Ovary (tissue), 9 donors: ENCODE results near the gene CLDN4. TPM values are rescaled to one million over a fixed set of nuclear protein-coding genes. Genes with fewer than 3 reads are reported as not detected.
"Not testable (repeated sequence)": the region's sequence is repeated elsewhere in the genome, so short reads cannot be mapped to it uniquely, and the experiment has no call there.

ENCODE experiments used
- DNase-seq, 5 donors: peaks; one replicate each; pipeline ENCODE4 v3.0.0-alpha.2; 2019 to 2020
- H3K27ac ChIP-seq, 2 donors: fragments of 200-600 bp; one replicate each; pipeline versions ENCODE4 v1.5.1 to v1.8.0; 2019 to 2022
- H3K27me3 ChIP-seq: fragments of 200-600 bp; one replicate; pipeline ENCODE4 v1.8.0; 2022
- H3K36me3 ChIP-seq: fragments of 200-600 bp; sonication (generic); one replicate; pipeline ENCODE4 v1.5.1; 2019
- H3K4me1 ChIP-seq: one replicate; pipeline ENCODE4 v1.8.1; 2013; ENCODE audit warnings: mild to moderate bottlenecking, moderate library complexity; ENCODE audit not compliant: insufficient read depth
- H3K4me3 ChIP-seq: fragments of 200-600 bp; sonication (generic); one replicate; pipeline ENCODE4 v1.5.1; 2017
- H3K9me3 ChIP-seq, 2 donors: fragments of 200-600 bp in 1 of 2; sonication (generic) in 1 of 2; one replicate each; pipeline versions ENCODE4 v1.5.1 to v1.8.1; 2013 to 2019; ENCODE audit warnings: mild to moderate bottlenecking in 1 of 2, moderate library complexity in 1 of 2
- CTCF ChIP-seq, 3 donors: fragments of 450-650 bp in 2 of 3; fragments of 200-600 bp in 1 of 3; IDR thresholded peaks; one replicate each; pipeline versions ENCODE4 v1.5.1 to v1.8.0; 2016 to 2022; ENCODE audit warnings: antibody characterized with exemption in 3 of 3, mild to moderate bottlenecking in 1 of 3
- EP300 ChIP-seq: sonication (generic); formaldehyde crosslinking; IDR thresholded peaks from one replicate; pipeline ENCODE4 v1.6.1; 2017; ENCODE audit warnings: antibody characterized with exemption
- POLR2A ChIP-seq: fragments of 450-650 bp; IDR thresholded peaks from one replicate; pipeline ENCODE4 v1.6.1; 2017; ENCODE audit warnings: antibody characterized with exemption, mild to moderate bottlenecking, moderate library complexity
- WGBS, 3 donors: extraction: QIAGEN DNeasy Blood & Tissue Kit in 1 of 3; methylation state at CpG; one replicate each; pipeline versions ENCODE4 v1.1.5 to v1.1.7; 2013 to 2017; 5-methylcytosine and 5-hydroxymethylcytosine counted together
- intact Hi-C, 4 donors: fragments of 100-400 bp; cut with DNase I; formaldehyde crosslinking; loops; one replicate each; pipeline versions ENCODE4 v1.11.0 to v1.15.1; 2022 to 2023
- polyA plus RNA-seq, 2 donors: library from polyadenylated mRNA; stranded (reverse); fragments of 200-250 nt in 1 of 2; fragments of 350-450 nt in 1 of 2; fragmentation: Illumina TruSeq in 1 of 2; extraction: RNeasy Lipid Tissue Mini Kit (QIAGEN cat#74804) in 1 of 2; gene quantifications; one replicate each; pipeline ENCODE4 v1.2.3, GENCODE V29; 2013 to 2014
- total RNA-seq, 7 donors: library from RNA; depleted of rRNA in 2 of 7; stranded (reverse); fragments of >200 nt in 2 of 7; fragmentation: NEBNext Ultra II Directional in 3 of 7; extraction: Animal tissue kit (Norgen Biotek cat#: 25700) in 3 of 7; gene quantifications; one replicate each; pipeline versions ENCODE4 v1.1.0 to v1.2.4, GENCODE V29; 2016 to 2023
- donor health status: DM: no; HTN: no; CAD: no; lungs with moderate emphysema.
- donor health status: DM: no; HTN: no; CAD: no.
- donor health status: Bipolar disorder and iron deficiency.
- donor health status: DM: yes; HTN: yes; CAD: no.
- donor health status: DM: no; HTN: no; CAD: no.
- donor health status: DM: yes; HTN: yes; CAD: no.

CLDN4 gene
- total and polyA plus RNA-seq, 9 donors: 0.27 to 240 (median 6.6) TPM; not detected in 1

GRCh38 chr7:73817121-73817520, 13.7 kb upstream of the CLDN4 start:
- H3K27me3 ChIP-seq: no peaks in the 10 kb centered on the region
- H3K4me1 ChIP-seq: no peaks in the 10 kb centered on the region
- no peaks in the 10 kb centered on the region for H3K36me3 ChIP-seq
- 86 to 90% (median 89%) methylated on average over 6 of the region's 6 CpGs for WGBS, 3 donors
- no peak for DNase-seq
- intact Hi-C loops: no loop called here
- no peak overlapping the region for H3K27ac ChIP-seq
- no peak for TF ChIP-seq POLR2A
- TF ChIP-seq CTCF (IDR thresholded peaks at IDR 0.05): no peak
- TF ChIP-seq EP300: no peak
- H3K9me3 ChIP-seq: peaks cover 0 to 4% of the 10 kb centered on the region in 2 donors
- H3K4me3 ChIP-seq: no peak overlapping the region

DNA sequence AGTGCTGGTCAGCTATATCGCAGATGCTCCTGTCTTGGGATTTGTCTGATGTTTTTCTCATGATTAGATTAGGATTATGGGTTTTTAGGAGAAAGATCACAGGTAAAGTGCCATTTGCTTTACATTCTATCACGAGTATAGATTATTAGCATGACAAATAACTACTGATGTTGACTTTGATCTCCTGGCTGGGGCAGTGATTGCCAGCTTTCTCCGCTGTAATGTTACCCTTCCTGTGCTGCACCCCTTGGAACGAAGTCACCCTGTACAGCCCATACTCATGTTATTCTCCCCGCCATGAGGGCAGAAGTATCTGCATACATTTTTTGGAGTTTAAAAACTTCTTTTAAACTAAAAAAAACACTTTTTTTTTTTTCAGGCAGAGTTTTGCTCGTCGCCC, 10.8 kb upstream of the CLDN4 start:
- Histone ChIP-seq H3K27me3 (no peaks in the 10 kb centered on the region), H3K4me3 (no peak overlapping the region), H3K36me3 (no peaks in the 10 kb centered on the region), H3K4me1 (no peaks in the 10 kb centered on the region), H3K9me3 (no peaks in the 10 kb centered on the region), H3K27ac (no peak overlapping the region)
- 77 to 82% (median 78%) methylated on average over 7 of the region's 7 CpGs for WGBS, 3 donors
- no peak for DNase-seq
- intact Hi-C loops: no loop called here
- TF ChIP-seq CTCF (IDR thresholded peaks at IDR 0.05) (no peak), POLR2A (no peak), EP300 (no peak)

- intact Hi-C loops, H3K27ac ChIP-seq, DNase-seq: not testable (repeated sequence)
Observed at GRCh38 chr7:73821597-73822285, 9.1 kb upstream of the CLDN4 start.

DNA sequence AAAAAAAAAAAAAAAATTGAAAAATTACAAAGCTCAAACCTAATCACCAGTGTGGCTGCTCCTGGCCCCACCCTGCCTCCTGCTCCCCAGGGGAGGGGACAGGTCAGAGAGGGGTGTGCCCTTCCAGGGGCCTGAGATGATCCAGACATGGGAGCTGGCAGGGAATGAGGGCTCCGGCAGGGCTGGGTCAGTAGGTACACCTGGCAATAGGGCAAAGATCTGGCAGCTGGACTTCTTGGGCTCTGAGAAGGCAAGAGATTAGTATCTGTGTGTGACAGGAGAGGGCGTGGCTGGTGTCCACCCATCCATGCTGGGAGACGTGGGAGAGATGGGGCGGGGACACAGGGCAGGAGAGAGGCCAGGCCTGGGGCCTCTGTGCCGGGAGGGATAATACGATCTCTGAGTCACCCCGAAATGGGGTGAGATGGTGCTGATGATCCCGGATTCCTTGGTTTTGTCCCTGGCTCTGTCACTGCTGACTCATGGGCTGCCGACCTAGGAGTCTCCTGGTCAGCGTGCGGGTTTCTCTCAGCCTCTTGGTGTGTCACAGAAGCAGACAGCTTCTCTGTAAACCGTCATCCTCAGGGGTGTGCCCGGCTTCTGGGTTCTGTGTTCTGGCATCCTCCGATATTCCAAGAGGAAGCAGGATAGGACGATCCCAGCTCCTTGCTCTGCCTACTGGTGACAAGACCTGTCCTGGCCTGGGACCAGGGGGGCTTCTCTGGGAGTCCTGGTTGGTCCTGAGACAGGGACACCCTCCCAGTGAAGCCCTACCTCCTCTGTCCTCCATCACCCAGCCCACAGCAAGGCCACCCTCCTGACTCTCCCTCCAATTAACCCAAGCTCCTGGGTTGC, 8.2 kb upstream of the CLDN4 start:
- no peak for DNase-seq
- no peak overlapping the region for H3K27ac ChIP-seq
- WGBS, 3 donors: 63 to 67% (median 64%) methylated on average over 14 to 15 of the region's 15 CpGs

More at GRCh38 chr7:73821597-73822285, 9.1 kb upstream of the CLDN4 start:
- H3K9me3 ChIP-seq, H3K27me3 ChIP-seq, H3K4me1 ChIP-seq, H3K4me3 ChIP-seq, H3K36me3 ChIP-seq: not testable (repeated sequence)
- WGBS, 3 donors: 90 to 93% (median 92%) methylated on average over 14 of the region's 14 CpGs

More for the DNA sequence above, 8.2 kb upstream of the CLDN4 start:
- intact Hi-C loops: no loop called here
- Histone ChIP-seq H3K4me3 (no peak overlapping the region), H3K4me1 (no peaks in the 10 kb centered on the region), H3K9me3 (no peaks in the 10 kb centered on the region), H3K27me3 (no peaks in the 10 kb centered on the region), H3K36me3 (no peaks in the 10 kb centered on the region)
- TF ChIP-seq CTCF (IDR thresholded peaks at IDR 0.05) (no peak), EP300 (no peak), POLR2A (no peak)
